NCI-H526 treated with DMSO at 0.1 percent for 48 hours (cell line): Measurements from ENCODE around the gene ANKRD11.
"Not testable (repeated sequence)": the region's sequence is repeated elsewhere in the genome, so short reads cannot be mapped to it uniquely, and the experiment has no call there.

Source experiments
- DNase-seq: peaks from one replicate; lab custom pipeline; 2025; lab: John Stamatoyannopoulos, UW

Gene ANKRD11

DNA sequence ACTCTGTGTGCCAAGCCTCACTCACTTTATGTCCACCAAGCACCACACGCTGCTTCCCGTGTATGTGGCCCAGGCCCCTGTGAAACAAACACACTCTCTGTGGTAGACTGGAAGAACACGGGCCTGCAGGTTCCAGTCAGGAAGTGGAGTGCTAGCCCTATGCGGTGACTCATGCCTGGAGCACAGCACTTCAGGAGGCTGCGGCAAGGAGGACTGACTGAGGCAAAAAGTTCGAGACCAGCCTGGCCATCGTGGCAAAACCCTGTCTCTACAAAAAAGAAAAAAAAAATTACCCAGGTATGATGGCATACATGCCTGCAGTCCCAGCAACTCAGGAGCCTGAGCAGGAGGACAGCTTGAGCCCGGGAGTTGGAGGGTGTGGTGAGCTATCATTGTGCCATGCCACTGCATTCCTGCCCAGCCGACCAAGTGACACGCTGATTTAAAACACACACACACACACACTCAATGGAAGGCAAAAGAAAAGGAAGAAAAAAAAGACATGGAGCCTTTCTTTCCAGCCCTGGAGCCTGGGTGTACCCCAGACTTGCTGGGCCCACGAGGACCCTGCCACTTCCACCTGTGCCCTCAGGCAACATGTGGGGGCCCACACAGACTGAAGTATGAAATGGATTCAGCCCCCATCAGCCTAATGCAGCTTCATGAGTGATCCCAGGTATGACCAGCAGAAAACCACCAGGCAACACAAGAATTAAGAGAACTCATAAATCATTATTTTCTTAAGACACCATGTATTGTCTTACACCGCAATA is 126.6 kb downstream of the ANKRD11 start:
- no peak for DNase-seq

DNA sequence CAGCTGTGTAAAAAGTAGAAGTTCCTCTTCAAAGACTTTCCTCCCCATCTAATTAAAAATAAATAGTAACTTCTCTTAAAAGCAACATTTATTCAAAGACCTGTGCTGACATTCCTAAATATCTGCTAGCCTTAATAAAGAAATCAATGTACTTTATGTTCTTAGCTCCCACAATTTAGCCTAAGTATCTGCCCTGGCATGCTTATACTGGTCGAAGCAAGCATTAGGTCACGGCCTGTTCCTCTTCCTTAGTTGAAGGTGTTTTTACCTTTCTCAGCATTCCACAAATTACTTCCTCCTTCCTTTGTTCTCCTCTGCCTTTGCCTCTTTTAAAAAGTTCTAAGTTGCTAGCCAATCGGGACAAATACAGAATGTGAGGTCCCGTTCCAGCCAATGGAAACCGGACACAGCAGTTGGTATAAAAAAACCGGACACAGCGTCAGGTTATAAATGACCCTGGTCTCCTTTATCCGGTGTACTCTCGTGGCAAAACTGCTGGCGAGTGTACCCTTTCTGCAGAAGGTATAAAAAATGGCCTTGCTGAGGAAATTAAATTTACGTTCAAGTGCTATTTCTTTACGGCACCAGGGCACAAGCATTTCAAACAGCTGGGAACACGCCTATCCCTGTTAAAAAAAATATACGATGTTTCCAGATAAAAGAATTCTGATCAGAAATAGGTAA is 127.7 kb downstream of the ANKRD11 start:
- DNase-seq = not testable (repeated sequence)

DNA sequence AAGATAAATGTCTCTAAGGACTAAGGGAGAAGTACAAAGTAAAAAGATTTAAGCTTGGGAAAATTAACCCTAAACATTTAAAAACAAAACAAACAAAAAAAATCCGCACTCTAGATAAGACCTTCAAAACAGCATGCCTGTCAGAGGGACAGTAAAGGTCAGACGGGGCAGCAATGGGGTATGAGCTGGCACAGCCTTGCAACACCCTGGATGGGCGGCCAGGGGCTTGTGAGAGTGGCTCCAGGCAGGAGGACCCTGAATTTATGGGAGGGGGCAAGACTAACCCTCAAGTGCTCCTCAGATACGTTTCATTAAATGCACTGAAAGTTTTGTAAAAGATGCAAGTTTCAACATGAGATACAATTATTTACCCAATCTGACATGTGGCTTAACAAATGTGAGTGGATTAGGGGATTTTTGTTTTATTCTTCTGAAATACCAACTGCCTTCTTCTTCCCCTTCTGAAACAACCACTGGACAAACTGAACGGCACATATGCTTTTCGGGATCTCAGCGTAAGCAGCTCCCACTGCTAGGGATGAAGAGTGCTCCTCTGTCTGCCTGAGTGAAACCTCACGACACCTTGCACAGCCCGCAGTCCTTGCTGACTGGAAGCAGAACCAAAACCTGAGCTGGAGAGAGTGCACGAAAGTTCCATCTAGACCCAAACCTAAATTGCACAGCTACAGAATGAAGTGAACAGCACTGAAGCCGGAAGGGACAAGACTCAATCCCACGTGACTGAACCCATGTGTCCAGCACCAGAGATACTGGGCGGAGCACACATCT is 128.4 kb downstream of the ANKRD11 start:
- no peak for DNase-seq

DNA sequence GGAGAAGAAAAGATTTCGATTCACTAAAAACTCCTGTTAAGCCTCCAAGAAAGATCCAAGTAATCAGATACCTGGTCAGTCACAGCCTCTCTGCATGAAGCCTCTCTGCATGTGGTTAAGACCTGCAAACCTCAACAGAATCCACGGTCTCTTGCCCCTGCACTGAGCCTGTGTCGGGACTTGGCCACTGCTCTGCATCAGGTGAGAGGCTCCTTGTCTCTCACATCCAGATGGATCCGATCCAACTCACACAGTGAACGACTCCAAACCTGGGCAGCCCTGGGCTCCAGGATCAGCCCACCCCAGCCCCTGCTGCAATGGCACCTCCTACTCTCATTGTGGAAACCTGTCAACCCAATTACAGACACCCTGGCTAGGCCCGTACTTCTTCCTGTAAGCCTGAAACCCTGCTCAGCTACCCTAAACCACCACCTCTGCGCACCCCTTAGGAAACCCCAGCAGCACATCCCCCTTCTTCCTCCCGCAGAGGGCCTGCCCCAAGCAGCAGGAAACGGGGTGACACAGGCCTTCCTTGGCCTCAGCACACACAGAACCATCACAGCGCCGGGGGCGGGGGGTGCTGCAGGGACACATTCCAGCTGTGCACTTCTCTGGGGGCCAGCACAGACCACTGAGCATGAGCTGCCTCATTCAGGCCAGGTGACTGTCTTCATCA is 129.5 kb downstream of the ANKRD11 start:
- DNase-seq = no peak

DNA sequence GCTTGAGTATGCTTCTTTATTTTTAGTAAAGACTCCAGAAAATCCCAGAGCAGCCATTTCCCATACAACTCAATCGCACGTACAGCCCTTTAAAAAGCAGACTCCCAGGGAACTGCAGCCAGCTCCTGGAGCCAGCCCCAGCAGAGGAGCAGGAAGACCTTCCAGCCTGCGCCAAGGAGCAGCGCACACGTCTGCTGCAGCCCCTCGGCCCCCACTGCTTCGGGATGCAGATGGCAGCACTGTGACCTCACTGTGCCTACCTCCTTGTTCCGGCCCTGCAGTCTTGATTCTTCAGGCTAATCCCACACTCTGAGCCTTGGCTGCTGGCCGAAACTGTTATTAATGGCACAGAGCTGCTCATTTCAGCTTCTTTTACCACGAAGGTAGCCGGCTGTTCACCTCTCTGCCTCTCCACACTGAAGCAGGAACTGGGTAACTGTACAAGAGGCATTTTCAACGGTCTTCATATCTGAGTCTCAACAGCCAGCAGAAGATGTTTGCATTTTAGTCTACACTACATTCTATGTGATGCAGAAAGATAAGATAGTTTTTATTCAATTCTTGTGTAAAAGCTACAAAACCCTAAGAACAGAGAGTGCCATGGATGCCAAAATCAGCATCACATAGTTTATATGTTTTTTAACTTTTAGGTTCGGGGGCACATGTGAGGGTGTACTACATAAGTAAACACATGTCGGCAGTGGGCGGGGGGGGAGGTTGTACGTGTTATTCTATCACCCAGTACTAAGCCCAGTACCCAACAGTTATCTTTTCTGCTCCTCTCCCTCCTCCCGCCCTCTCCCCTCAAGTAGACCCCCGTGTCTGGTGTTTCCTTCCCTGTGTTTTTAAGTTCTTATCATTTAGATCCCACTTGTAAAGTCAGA is 130.9 kb downstream of the ANKRD11 start:
- DNase-seq = no peak

DNA sequence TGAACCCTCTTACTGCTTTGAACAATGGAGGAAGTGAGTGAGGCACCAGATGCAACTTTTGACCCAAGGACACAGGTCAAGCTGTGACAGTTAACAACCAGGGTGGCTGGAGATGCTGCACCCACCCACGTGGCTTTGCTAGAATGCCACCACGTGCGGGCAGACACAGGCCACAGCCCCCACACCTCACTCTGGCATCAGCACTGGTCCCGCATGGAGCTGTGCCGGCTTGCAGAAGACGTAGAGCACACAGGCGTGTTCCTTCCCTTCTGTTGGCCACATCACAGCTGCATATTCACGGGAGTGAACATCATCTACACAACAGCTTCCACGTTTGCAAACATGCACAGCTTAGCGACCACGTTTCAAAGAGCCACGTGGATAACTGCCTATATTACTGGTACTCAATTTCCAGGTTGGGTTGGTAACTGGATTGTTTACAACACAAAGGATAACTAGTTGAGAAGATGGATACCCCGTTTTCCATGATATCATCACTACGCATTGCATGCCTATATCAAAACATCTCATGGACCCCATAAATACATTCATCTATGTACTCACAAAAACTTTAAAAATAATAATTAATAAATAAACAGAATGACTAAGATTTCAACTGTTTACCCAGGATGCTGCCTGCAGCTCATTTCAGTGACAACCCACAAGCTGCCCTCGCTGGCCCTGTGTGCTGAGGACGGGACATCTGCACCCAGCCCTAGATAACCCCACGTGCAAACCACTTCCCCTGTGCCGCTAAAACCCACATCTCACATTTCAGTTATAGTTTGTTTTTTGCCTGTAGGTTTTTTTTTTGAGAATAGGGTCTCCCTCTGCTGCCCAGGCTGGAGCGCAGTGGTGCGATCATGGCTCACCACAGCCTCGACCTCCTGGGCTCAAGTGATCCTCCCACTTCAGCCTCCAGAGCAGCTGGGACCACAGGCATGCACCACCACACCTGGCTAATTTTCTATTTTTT is 132.0 kb downstream of the ANKRD11 start:
- no peak for DNase-seq

DNA sequence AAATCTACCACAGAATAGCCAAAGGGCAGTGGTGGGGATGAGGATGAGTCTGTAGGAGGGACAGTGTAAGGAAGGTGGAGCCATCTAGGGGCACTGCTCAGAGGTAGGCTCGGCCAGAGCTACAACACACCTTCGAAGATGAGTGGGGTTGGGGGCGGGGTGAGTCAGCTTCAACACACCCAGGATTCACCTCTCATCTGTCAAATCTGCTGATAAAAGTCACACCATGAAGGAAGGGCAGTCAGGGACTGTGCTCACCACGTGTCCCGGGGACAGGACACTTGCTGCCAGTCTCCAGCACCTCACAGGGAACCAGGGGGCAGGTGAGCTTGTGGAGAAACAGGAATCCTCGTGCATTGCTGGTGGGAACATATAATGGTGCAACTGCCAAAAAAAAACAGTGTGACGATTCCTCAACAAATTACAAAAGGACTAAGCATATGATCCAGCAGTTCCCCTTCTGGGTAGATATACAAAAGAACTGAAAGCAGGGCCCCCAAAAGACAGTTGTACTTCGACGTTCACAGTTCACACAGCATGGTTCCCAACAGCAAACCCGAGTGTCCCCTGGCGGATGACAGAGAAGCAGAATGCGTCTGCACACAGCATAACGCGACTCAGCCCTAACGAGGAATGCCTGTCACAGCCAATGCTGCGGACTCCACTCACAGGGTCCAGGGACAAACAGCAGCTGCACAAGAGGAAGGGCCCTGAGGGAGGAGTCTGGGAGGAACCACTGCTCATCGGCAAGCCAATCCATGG is 133.1 kb downstream of the ANKRD11 start:
- no peak for DNase-seq

DNA sequence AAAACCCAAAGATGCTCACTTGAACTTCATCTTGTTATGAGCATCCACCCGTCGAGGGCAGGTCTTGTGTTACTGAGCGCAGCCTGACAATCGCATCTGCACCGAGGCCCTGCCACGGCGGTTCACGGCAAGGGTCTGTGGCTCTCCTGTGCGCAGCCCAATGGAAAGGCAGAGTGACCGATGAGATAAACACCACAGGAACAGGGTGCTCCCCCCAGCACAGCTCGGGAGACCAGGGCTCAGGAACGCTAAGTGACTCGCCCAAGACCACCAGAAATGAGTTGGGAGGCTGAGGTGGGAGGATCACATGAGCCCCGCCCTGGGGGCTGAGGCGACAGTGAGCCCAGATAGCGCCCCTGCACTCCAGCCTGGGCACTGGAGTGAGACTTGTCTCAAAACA is 134.7 kb downstream of the ANKRD11 start:
- DNase-seq = no peak

DNA sequence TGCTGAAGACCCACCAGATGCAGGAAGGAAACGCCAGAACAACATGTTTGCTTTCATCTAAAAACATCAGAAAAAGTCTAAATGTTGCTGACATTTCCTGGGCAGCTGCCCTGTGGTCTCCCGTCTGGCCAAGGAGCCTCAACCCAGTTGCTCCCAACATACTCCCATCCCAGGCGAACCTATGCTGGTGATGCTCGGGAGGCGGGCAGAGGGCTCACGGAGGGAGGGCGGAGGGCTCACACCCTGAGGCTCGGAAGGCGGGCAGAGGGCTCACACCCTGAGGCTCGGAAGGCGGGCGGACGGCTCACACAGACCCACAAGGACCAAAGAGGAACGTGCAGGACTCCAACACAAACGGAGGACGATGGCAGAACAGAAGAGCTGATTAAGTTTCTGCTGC is 135.4 kb downstream of the ANKRD11 start:
- no peak for DNase-seq

DNA sequence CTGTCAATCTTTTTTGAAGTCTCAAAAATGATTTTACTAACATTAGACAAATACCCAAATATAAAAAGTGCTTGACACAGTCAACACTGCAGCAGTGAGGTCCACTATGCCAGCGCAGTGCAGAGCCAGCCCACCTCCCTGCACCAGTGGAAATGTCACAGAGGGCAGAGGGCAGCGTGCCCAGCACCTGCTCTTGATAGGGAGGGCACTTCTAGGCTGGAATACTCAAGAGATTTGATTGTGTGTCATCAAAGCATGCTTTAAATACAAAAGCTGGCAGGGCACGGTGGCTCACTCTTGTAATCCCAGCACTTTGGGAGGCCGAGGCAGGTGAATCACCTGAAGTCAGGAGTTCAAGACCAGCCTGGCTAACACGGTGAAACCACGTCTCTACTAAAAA is 136.0 kb downstream of the ANKRD11 start:
- no peak for DNase-seq

DNA sequence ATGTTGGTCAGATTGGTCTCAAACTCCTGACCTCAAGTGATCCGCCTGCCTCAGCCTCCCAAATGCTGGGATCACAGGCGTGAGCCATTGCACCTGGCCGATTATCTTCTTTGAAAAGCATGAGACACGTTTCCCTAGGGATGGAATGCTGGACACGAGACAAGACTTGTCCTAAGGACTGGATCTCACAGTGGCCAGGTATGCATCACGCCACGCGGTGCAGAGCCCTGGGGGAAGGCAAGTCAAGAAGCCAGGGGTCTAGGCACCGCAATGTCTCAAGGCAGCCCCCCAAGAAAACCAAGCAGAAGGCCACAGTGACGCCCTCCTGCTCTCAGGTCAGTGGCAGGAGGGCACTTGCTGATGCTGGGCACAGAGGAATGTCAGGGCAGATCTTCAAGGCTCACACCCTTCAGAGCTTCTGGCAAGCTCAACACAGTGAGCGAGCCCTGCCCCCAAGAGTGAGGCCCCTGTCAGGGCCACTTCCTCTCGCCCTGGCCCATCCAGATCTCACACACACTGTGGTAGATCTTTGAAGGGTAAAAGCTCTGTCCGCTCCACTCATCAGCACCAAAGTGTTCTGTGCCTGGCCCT is 138.2 kb downstream of the ANKRD11 start:
- no peak for DNase-seq

DNA sequence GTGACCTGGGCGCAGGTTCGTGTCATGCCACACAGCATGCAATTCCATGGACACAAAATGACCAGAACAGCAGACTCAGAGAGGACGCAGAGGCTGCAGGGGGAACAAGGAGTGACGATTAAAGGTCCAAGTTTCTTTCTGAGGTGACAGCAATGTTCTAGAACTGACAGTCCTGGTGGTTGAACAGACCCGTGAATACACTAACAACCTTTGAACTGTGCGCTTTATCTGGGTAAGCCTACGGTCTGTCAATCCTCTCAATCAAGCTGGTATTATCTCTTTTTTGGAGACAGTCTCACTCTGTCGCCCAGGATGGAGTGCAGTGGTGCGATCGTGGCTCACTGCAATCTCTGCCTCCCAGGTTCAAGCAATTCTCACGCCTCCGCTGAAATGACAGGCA is 138.7 kb downstream of the ANKRD11 start:
- DNase-seq = no peak

DNA sequence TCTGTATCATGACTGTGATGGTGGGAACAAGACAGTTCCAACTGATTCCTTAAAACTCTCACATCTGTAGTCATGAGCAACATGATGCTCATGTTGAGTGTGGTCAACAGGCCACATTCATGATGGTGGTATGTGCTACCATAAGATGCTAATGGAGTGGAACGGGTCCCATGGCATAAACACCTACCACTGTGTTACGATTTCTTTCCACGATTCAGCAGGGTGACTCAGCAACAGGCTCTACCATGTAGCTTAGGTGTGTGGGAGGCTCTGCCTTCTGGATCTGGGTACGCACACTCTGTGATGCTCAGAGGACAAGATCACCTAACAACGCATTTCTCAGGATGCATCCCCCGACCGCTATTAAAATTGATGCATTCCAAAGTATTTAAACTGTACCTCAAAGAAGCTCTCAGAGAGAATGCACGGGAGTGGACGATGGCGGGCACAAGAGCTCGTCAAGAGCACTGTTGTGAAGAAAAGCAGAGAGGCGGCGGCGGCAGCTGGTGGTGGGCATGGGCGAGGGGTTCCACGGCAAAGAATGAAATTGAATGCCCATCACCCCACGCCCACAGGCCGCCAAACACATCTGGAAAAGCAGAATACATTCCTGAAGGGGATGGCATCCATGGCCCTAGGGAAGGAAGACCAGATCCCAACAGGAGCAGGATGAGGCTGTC is 139.5 kb downstream of the ANKRD11 start:
- DNase-seq = no peak

DNA sequence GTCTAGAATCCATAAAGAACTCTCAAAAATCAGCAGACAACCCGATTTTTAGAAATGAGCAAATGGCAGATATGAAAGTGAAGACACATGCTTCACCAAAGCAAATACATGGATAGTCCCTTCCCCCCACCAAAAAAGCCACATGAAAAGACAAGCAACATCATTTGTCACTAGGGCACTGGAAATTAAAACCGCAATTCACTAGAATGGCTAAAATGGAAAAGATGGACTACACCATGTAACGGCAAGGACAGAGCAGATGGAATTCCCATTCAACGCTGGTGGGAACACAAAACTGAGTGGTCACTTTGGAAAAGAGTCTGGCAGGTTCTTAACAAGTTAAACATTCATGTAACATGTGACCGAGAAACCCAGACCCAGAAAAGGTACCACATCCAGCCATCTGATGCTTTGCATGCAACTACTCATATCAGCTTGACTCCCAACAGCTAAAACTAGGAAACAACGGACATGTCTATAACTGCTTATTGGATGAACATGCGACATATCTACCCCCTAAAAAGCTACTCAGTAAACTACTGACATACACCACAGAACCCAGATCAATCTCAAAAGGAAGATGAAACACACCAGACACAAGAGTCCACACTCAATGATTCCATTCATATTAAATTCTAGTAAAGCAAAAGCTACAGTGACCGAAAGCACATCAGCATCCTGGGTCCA is 140.3 kb downstream of the ANKRD11 start:
- no peak for DNase-seq

DNA sequence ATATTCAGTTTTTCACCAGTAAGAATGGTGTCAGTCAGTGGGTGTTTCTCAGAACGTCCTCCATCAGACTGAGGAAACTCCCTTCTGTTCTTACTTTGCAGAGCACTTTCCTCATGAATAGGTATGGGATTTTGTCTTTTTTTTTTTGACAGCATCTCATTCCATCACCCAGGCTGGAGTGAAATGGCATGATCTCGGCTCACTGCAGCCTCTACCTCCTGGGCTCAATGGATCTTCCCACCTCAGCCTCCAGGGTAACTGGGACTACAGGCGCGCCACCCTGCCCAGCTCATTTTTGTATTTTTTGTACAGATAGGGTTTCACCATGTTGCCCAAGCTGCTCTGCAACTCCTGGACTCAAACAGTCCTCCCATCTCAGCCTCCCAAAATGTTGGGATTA is 142.6 kb downstream of the ANKRD11 start:
- no peak for DNase-seq

DNA sequence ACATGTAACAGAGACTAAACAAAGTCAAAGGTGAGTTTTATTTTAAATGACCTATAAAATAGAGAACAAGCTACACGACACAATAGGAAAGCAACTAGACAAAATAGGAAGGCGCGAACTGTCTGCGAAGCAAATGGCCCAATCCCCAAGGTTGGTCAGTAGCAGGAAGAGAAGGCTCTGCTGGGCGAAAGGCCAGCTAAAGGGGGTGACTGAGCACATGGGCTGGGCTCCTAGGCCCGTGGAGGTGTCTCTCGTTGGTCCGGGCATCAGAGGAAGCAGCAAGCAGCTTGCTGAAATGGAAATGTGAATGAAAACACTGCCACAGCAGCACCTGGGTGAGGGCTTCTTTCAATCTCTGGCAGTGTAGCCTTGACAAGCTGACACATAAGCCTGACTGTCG is 143.5 kb downstream of the ANKRD11 start:
- DNase-seq = no peak

DNA sequence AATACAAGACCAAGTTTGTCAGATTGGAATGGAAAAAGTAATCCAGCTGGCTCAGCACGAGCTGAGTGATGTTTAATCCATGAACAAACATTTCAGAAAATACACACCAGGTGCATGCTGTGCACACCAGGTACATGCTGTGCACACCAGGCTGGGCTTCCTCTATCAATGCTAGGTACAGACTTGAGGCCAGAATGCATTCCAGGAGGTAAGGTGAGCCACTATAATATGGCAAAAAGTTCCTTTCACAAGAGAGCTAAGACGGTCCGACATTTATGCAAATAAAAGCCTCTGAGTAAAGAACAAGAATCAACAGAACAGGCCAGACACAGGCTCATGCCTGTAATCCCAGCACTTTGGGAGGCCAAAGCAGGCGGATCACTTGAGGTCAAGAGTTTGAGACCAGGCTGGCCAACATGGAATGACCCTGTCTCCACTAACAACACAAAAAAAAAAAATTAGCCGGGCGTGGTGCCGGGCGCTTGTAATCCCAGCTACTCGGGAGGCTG is 144.7 kb downstream of the ANKRD11 start:
- peak; percentile 27 for DNase-seq
